C4-2B (cell line): ENCODE measurements around the gene DDX1.
"Not testable (repeated sequence)": the region's sequence is repeated elsewhere in the genome, so short reads cannot be mapped to it uniquely, and the experiment has no call there.

ENCODE experiments used
- CTCF ChIP-seq: fragments of 450-650 bp; conservative IDR thresholded peaks from 2 replicates; pipeline ENCODE4 v1.5.1; 2017; ENCODE audit warnings: mild to moderate bottlenecking
- ZFX ChIP-seq: fragments of 450-650 bp; IDR thresholded peaks from 2 replicates; pipeline ENCODE4 v1.6.1; 2017

DNA sequence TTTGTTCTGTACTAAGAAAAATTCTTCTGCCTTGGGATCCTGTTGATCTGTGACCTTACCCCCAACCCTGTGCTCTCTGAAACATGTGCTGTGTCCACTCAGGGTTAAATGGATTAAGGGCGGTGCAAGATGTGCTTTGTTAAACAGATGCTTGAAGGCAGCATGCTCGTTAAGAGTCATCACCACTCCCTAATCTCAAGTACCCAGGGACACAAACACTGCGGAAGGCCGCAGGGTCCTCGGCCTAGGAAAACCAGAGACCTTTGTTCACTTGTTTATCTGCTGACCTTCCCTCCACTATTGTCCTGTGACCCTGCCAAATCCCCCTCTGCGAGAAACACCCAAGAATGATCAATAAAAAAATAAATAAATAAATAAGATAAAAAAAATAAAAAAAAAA, 49.4 kb upstream of the DDX1 start:
- TF ChIP-seq CTCF, ZFX: not testable (repeated sequence)
